SK-N-SH treated with all-trans-retinoic acid at 6 μM for 48 hours (cell line): ENCODE data around the gene LRFN2.

ENCODE experiments used
- CREB5 ChIP-seq: fragments of 250-450 bp; sonication (Bioruptor Pico); IDR thresholded peaks from 2 replicates; pipeline ENCODE4 v1.5.1; 2020; ENCODE audit warnings: low read depth, mild to moderate bottlenecking, moderate library complexity
- PATZ1 ChIP-seq: fragments of 250-450 bp; sonication (Bioruptor Pico); IDR thresholded peaks from 2 replicates; pipeline ENCODE4 v1.8.0; 2020; ENCODE audit warnings: mild to moderate bottlenecking, moderate library complexity, borderline replicate concordance
- RARB ChIP-seq: fragments of 250-450 bp; sonication (Bioruptor Pico); IDR thresholded peaks from 2 replicates; pipeline ENCODE4 v1.8.0; 2021; ENCODE audit warnings: mild to moderate bottlenecking, moderate library complexity
- ZFP30 ChIP-seq: fragments of 450-650 bp; formaldehyde crosslinking; IDR thresholded peaks from 2 replicates; pipeline ENCODE4 v1.5.0; 2022; ENCODE audit warnings: mild to moderate bottlenecking, moderate library complexity
- ZNF8 ChIP-seq: fragments of 450-650 bp; formaldehyde crosslinking; IDR thresholded peaks from 2 replicates; pipeline ENCODE4 v1.5.0; 2020; ENCODE audit warnings: mild to moderate bottlenecking, moderate library complexity

- TF ChIP-seq PATZ1 (CRISPR knock-in tag) (no peak), ZFP30 (no peak), ZNF8 (no peak), RARB (no peak), CREB5 (no peak)
These were observed 149.5 kb downstream of the LRFN2 start for GRCh38 chr6:40437631-40438030.
